Measurements from ENCODE around the gene HORMAD1. TPM values are rescaled to one million over a fixed set of nuclear protein-coding genes. Genes with fewer than 3 reads are reported as not detected.

HORMAD1 gene
- total and polyA plus RNA-seq, 2 experiments from 2014 or later, result 0.50 TPM; not detected in 1

GRCh38 chr1:150708595-150708994 is 12.1 kb downstream of the HORMAD1 start:
- no peaks in the 10 kb centered on the region for H3K4me1 ChIP-seq (ENCODE audit: insufficient read depth)
- WGBS (ENCODE audit: low lambda C conversion rate, missing lambda C conversion rate), result 94% methylated on average over 2 of the region's 2 CpGs

GRCh38 chr1:150706091-150706490 is 14.6 kb downstream of the HORMAD1 start:
- Histone ChIP-seq H3K4me2 (no peak overlapping the region), H3K4me3 (no peak overlapping the region), H3K27me3 (no peaks in the 10 kb centered on the region), H3K79me2 (no peaks in the 10 kb centered on the region), H3K4me1 (ENCODE audit: insufficient read depth) (no peaks in the 10 kb centered on the region), H3K9me2 (replicated peaks; ENCODE audit: insufficient read depth) (no peaks in the 10 kb centered on the region), H3K9me3 (ENCODE audit: low read depth) (no peaks in the 10 kb centered on the region), H2AFZ (no peak overlapping the region), H3K27ac (no peak overlapping the region), H4K20me1 (ENCODE audit: insufficient read depth, poor library complexity, severe bottlenecking) (no peaks in the 10 kb centered on the region), H3K36me3 (replicated peaks; ENCODE audit: insufficient read depth, low read depth) (no peaks in the 10 kb centered on the region)
- 75% methylated on average over 1 of the region's 1 CpG for WGBS (ENCODE audit: low lambda C conversion rate, missing lambda C conversion rate)
- no peak for DNase-seq (ENCODE audit: low spot score)
- TF ChIP-seq CTCF (IDR thresholded peaks at IDR 0.05; ENCODE audit: poor library complexity) (no peak), EZH2 (IDR thresholded peaks at IDR 0.05; ENCODE audit: borderline replicate concordance) (no peak), EZH2phosphoT487 (IDR thresholded peaks at IDR 0.05; ENCODE audit: low read depth, severe bottlenecking, unreplicated experiment) (no peak)

More at GRCh38 chr1:150708595-150708994, 12.1 kb downstream of the HORMAD1 start:
- no peaks in the 10 kb centered on the region for H4K20me1 ChIP-seq (ENCODE audit: insufficient read depth, poor library complexity, severe bottlenecking)
- H3K36me3 ChIP-seq (replicated peaks; ENCODE audit: insufficient read depth, low read depth), result no peaks in the 10 kb centered on the region
- H3K9me3 ChIP-seq (ENCODE audit: low read depth), result no peaks in the 10 kb centered on the region
- H3K9me2 ChIP-seq (replicated peaks; ENCODE audit: insufficient read depth), result no peaks in the 10 kb centered on the region
- no peak overlapping the region for H3K27ac ChIP-seq
- no peak overlapping the region for H2AFZ ChIP-seq
- no peak overlapping the region for H3K4me3 ChIP-seq
- DNase-seq (ENCODE audit: low spot score), result no peak
- H3K79me2 ChIP-seq, result no peaks in the 10 kb centered on the region
- TF ChIP-seq EZH2phosphoT487 (IDR thresholded peaks at IDR 0.05; ENCODE audit: low read depth, severe bottlenecking, unreplicated experiment), result no peak
- no peak for TF ChIP-seq CTCF (IDR thresholded peaks at IDR 0.05; ENCODE audit: poor library complexity)
- TF ChIP-seq EZH2 (IDR thresholded peaks at IDR 0.05; ENCODE audit: borderline replicate concordance), result no peak
- H3K27me3 ChIP-seq, result no peaks in the 10 kb centered on the region
- H3K4me2 ChIP-seq, result no peak overlapping the region

- DNase-seq (ENCODE audit: low spot score), result no peak
- TF ChIP-seq EZH2 (IDR thresholded peaks at IDR 0.05; ENCODE audit: borderline replicate concordance) (no peak), EZH2phosphoT487 (IDR thresholded peaks at IDR 0.05; ENCODE audit: low read depth, severe bottlenecking, unreplicated experiment) (no peak), CTCF (IDR thresholded peaks at IDR 0.05; ENCODE audit: poor library complexity) (no peak)
- Histone ChIP-seq H3K27me3 (no peaks in the 10 kb centered on the region), H3K36me3 (replicated peaks; ENCODE audit: insufficient read depth, low read depth) (no peaks in the 10 kb centered on the region), H3K9me2 (replicated peaks; ENCODE audit: insufficient read depth) (no peaks in the 10 kb centered on the region), H3K4me1 (ENCODE audit: insufficient read depth) (no peaks in the 10 kb centered on the region), H3K79me2 (no peaks in the 10 kb centered on the region), H3K9me3 (ENCODE audit: low read depth) (no peaks in the 10 kb centered on the region), H3K4me3 (no peak overlapping the region), H4K20me1 (ENCODE audit: insufficient read depth, poor library complexity, severe bottlenecking) (no peaks in the 10 kb centered on the region), H3K4me2 (no peak overlapping the region), H3K27ac (no peak overlapping the region), H2AFZ (no peak overlapping the region)
Measured at GRCh38 chr1:150703427-150703826, 17.3 kb downstream of the HORMAD1 start.

Measured in hepatocyte (in vitro differentiated cells).